Body of pancreas (tissue), 4 donors: ENCODE results near the gene NOTUM.

ENCODE experiments used
- POLR2A ChIP-seq, 3 donors: fragments of 450-650 bp; IDR thresholded peaks; one replicate each; pipeline ENCODE4 v1.6.1; 2016; ENCODE audit warnings: antibody characterized with exemption in 3 of 3, mild to moderate bottlenecking in 2 of 3
- TF ChIP-seq, protein P1 (sequence below), 7 experiments: fragments of 450-650 bp in 4 of 7; fragments of 200-600 bp in 3 of 7; sonication (generic) in 3 of 7; IDR thresholded peaks; one replicate each; pipeline ENCODE4 v1.5.1; 2016 to 2019; ENCODE audit warnings: antibody characterized with exemption in 7 of 7

GRCh38 chr17:81916234-81917001, 44.6 kb downstream of the NOTUM start:
- TF ChIP-seq POLR2A (IDR thresholded peaks at IDR 0.05), result no peak
- TF ChIP-seq, protein P1, sequence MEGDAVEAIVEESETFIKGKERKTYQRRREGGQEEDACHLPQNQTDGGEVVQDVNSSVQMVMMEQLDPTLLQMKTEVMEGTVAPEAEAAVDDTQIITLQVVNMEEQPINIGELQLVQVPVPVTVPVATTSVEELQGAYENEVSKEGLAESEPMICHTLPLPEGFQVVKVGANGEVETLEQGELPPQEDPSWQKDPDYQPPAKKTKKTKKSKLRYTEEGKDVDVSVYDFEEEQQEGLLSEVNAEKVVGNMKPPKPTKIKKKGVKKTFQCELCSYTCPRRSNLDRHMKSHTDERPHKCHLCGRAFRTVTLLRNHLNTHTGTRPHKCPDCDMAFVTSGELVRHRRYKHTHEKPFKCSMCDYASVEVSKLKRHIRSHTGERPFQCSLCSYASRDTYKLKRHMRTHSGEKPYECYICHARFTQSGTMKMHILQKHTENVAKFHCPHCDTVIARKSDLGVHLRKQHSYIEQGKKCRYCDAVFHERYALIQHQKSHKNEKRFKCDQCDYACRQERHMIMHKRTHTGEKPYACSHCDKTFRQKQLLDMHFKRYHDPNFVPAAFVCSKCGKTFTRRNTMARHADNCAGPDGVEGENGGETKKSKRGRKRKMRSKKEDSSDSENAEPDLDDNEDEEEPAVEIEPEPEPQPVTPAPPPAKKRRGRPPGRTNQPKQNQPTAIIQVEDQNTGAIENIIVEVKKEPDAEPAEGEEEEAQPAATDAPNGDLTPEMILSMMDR (IDR thresholded peaks at IDR 0.05), result no peak
